ENCODE measurements around the gene TPD52L3. TPM values are rescaled to one million over a fixed set of nuclear protein-coding genes. Genes with fewer than 3 reads are reported as not detected.

Gene TPD52L3
- polyA plus RNA-seq (2014; cell fraction: cytosol; rRNA removed) = not detected in 2 replicates
- not detected in 2 replicates for polyA plus RNA-seq (2014; cell fraction: nucleus; rRNA removed)

DNA sequence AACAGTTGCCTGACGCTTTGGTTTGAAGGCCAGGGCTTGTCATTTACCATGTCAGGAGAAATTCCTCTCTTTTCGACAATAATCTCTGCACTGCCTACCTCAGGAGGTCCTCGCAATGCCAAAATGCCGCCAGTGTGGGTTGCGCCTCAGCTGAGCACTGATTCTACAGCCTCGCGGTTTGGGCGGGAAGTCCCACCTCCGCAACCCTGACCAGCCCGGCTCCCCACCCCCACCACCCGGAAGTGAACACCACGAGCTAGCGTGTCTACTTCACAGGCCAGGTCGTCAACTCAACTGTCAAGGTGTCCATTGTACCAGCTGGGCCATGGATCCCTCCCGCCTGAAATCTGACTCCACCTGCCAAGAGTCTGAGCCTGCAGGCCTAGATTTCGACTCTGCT lies at the start of gene TPD52L3:
Gene TPD52L3 (plus strand): TSS at position 273 of the 400 bp plus-strand sequence. CDS start 221 bp downstream, outside the sequence.
- DNase-seq (ENCODE audit: low spot score) = no peak

DNA sequence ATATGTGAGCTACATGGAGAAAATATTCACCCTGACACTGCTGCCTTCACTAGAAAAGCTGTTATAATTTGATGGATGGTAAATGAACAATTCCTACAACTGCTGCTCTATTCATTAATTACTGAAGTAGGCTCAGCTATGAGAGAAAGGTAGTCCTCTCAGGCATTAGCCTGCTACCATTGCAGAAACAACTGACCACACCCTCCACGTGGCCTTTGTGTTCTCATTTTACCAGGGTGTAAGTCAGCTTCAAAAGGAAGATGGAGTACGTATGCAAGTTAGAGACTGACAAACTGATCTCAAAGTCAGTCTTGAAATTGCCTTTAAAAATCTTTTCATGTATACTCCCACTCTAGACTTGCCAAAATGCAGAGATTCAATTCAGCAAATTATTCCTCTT lies 26.3 kb upstream of the TPD52L3 start:
- no peak for DNase-seq (ENCODE audit: low spot score)

DNA sequence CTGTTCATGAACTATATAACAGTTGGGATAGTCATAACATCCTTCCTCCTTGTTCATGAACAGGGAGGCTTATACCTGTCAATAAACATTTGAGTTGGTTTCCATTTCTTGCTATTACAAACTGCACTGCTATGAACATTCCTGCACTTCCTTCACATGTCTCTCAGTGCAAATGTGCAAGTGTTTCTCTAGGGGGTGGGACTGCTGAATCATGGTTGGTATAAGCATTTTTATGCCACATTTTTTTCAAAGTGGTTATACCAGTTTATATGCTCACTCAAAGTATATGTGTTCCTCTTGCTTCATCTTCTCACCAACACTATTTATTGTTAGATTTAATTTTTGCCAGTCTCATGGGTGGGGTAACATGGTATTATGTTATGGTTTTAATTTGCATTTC lies 25.8 kb upstream of the TPD52L3 start:
- DNase-seq (ENCODE audit: low spot score) = no peak

DNA sequence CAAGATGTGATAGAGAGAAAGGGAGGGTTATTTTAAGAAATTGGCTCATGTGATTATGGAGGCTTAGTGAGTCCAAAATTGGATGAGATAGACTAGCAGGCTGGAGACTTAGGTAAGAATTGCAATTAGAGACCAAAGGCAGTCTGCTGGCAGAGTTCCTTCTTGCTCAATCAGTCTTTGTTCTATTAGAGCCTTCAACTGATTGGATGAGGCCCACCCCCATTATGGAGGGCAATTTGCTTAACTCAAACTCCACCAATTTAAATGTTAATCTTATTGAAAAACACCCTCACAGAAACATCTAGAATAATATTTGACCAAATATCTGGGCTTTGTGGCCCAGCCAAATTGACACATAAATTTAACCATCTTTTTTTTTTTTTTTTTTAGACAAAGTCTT lies 23.9 kb upstream of the TPD52L3 start:
- no peak for DNase-seq (ENCODE audit: low spot score)

DNA sequence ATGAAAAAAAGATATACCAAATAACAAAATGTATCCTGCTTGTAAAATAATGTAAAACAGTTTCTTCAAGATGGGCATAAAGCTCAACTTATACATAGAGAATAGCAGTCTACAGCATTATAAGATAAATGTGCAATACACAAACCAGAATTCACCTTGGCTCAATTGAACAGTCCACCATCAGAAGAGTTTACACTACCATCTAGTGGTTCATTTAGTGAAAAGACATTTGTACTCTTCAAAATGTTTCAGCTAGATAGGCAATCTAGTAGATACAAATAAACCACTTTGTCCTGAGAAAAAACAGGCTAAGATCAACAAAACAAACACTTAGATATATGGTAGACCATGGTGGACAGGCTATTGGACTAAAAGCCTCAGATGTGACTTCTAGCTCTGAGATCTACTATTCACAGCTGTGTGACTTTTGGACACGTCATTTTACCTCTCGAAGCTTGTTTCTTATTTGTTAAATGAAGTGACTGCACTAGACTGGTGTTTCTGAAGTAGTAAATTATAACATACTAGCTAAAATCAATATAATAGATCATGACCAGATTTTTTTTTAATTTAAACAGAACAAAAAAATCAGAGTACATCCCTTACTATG lies 22.1 kb upstream of the TPD52L3 start:
- DNase-seq (ENCODE audit: low spot score) = peak; percentile 4

DNA sequence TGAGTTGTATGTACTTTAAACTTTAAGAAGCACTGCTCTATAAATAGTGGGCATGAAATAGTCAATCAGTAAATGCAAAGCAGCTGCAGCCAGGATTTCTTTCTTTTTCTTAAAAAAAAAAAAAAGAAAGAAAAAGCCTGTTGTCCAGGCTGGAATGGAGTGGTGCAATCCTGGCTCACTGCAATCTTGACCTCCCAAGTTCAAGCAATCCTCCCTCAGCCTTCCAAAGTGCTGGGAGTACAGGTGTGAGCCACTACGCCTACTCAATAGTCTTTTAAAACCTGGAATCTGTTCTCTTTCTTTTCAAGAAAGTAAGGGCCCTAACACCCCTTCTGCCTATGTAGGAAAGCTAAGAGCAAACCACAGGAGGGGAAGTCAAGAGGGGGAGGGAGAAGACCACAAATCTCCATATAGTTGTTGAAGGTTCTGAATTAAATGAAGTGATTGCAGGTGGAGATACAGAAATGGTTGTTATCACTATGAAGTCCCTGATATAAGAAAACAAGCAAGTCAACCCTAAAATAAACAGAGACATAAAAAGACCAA lies 20.6 kb upstream of the TPD52L3 start:
- no peak for DNase-seq (ENCODE audit: low spot score)

DNA sequence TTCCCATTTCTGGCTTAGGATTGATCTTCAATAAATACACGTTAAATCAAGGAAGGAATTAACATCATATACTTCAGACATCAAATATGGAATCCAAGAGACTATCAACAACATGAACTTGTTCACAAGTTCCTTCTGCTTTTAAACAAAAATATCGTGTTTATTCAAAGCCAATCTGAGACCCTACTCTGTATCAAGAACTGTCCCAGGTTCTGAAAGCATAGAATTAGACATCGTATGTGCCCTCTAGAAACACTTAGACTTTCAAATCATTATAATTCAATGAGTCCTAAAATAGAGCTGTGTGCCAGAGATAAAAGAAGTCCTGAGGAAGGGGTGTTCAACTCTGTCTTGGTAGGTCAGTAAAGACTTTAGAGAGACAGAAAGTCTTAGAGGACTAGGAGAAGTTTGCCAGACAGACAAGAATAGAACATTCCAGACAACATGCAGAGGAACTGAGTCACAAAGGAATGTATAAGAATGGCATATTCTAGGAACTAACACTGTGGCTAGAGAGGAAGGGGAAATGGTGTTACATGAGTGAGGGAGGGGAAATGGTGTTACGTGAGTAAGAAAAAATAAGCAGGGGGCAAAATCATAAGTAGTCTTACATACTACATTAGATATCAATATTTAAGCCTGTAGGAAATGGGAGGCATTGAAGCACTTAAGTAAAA lies 2.9 kb downstream of the TPD52L3 start:
- DNase-seq (ENCODE audit: low spot score) = no peak

DNA sequence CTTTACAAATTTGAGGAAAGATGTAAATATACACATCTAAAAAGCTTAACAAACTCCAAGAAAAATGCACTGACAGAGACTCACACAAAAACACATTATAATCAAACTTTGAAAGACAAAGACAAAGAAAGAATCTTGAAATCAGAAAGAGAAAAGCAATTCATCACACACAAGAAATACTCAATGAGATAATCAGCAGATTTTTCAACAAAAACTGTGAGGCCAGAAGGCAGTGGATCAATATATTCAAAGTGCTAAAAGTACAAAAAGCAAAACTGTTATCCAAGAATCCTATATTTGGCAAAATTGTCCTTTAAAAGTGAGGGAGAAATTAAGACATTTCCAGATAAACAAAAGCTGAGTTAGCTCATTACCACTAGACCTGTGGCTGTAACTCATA lies 6.1 kb downstream of the TPD52L3 start:
- DNase-seq (ENCODE audit: low spot score) = no peak

DNA sequence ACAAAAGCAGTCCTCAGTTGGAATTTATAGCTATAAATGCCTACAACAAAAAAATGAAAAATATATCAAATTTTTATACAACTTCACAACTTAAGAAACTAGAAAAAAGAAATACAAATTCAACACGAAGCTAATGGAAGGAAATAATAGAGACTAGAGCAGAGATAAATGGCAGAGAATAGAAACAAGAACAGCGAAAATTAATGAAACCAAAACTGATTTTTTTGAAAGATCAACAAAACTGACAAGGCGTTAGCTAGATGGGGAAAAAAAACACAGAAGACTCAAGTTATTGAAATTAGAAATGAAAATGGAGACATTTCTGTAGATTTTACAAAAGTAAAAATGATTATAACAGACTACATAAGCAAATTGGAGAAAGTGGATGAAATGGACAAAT lies 20.6 kb downstream of the TPD52L3 start:
- no peak for DNase-seq (ENCODE audit: low spot score)

DNA sequence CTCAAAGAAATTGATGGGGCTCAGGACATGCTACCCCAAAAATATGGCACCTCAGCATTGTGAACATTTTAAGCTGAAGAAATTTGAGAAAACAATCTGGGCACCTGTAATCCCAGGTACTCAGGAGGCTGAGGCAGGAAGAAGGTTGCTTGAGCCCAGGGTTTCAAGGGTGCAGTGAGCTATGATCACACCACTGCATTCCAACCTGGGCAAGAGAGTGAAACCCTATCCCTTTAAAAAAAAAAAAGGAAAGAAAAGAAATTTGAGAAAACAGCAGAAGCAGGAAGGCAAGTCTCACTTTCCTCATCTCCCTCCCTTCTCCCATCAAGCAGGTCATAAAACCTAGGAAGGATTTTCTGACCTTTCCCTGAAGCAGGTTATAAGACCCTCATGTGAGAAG lies 23.6 kb downstream of the TPD52L3 start:
- no peak for DNase-seq (ENCODE audit: low spot score)

DNA sequence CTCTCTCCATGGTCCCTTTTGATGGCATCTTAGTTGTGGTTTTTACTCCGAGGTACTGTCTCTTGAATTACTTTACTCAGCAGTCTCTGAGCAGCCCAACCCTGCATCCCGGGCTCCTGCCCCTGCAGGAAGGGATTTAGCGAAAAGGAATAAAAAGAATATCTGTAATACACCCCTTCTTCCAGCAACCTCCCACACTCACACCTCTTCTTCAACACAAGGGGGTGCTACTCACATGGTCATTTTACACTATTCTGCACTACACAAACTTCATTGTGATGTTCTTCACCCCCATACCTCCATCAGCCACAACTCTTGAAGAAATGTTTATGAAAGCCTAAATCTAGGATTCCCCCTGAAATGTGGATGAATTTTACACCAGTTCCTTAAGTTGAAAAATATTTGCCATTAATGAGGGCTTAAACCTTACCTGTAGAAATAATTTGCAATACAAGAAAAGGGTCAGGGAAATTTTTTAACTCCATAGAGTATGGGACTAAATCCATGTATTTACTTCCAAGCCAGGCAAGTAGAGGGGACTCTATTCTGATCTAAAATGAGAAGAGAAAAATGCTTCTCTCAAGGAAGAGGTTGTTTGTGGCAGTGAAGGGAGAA lies 26.0 kb downstream of the TPD52L3 start:
- DNase-seq (ENCODE audit: low spot score) = peak; percentile 20

DNA sequence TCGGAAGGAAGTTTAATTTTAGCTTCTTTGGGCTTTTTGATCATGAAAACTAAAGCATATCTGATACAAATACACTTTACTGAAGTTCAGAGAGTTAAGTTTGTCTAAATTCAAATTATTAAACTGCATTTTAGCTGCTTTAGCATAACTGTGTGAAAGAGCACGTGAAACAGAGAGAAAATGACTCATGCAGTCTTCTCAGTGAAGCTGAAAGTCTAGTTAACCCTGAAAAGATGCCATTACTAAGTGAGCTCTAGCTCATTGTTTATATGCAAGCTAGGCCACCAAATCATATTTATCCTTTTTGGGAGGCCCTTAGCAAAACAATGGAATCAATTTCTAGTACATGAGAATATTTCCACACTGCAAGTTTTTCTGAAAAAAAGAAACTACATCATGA lies 27.6 kb downstream of the TPD52L3 start:
- DNase-seq (ENCODE audit: low spot score) = no peak

DNA sequence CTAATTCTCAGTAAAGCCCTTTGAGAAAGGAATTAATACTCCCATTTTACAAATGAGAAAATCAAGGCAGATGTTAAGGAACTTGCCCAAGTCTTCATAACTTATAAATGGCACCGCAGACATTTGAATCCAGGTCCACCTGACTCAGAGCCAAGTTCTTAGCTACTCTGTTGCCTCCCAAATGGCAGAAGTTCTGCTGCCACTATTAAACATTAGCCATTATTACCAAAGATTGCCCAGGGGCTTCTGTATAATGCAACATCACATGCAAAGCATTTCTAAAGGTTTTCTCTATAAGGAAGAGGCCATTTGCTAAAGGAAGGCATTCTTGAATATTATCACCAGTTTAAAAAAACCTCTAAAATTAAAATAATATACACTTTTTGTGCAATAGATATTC lies 28.3 kb downstream of the TPD52L3 start:
- DNase-seq (ENCODE audit: low spot score) = no peak

DNA sequence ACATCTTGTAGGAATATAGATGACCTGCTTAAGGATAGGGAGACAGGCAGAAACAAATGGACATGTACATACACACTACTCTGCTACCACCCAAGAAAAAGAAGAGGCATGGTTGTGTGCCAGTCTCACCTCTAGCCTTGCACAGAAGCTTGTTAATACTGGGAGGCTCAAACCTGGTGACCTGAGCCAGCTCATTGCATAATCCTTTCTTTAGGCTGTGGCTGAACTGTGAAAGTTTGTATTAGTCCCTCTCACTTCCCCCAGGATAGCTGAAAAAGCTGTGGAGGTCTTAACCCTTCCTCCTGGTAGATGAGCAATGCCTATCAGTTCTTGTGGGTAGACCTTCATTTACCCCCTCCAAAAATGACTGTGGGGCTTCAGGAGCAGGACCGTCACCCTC lies 28.7 kb downstream of the TPD52L3 start:
- no peak for DNase-seq (ENCODE audit: low spot score)

DNA sequence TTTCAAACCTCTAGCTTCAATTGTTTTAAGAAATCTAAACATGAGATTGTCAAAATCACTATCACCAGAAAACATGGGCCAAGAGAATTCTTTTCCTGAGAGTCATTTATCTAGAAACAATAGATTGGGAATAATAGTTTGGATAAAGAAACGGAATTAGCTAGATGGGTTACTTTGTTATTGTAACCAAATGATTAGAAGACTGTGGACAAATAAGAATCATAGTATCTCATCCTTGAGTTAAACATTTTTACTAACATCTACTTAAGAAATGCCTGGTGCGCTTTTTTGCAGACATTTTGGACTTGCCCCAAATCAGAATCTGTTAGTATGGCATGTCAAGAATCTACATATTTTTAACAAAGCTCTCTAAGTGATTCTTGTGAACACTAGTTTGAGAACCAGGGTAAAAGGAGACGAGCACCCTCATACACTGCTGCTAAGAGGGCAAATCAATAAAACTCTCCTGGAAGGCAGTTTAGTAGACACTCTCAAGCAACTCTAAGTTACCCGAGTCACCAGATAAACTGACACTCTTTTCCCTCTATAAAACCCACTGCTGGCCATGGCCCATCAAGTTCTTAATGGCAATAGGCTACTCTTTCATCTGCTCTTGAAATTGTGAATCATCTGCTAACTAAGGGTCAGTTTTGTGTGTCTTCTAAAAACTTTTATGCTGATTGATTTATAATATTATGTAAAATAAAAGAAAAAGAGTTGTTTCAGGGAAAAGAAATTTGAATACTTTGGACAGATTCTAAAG lies 39.1 kb downstream of the TPD52L3 start:
- no peak for DNase-seq (ENCODE audit: low spot score)

DNA sequence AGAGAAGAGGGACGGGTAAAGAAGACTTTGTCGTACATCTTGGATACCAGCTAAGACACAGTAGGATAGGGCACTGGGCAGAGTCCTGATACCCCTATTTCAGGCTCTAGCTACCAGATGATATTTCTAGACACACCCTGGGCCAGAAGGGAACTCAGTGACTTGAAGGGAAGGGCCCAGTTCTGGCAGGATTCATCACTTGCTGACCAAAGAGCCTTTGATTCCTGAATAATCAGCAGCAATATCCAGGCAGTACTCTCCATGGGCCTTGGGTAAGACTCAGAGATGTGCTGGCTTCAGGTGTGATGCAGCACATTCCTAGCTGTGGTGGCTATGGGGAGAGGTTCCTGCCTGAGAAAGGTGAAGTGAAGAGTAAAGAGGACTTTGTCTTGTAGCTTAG lies 40.7 kb downstream of the TPD52L3 start:
- no peak for DNase-seq (ENCODE audit: low spot score)
